ENCODE results near the gene GABRB1.

- TF ChIP-seq CTCF (conservative IDR thresholded peaks at IDR 0.05; ENCODE audit: low read depth, low read length) (no peak), EZH2phosphoT487 (IDR thresholded peaks at IDR 0.05; ENCODE audit: borderline replicate concordance, low read length) (no peak)
These were observed 182.2 kb downstream of the GABRB1 start for GRCh38 chr4:47213539-47213938.
